Heart left ventricle (tissue), 16 donors: Measurements from ENCODE around the gene ITIH2. TPM values are rescaled to one million over a fixed set of nuclear protein-coding genes. Genes with fewer than 3 reads are reported as not detected.

Experiments used
- ATAC-seq, 4 donors: fragments of 200-7000 bp; cut with Tn5 transposase; one replicate each; pipeline ENCODE4 v1.9.1; 2020 to 2022; ENCODE audit warnings: moderate library complexity in 4 of 4, mild to moderate bottlenecking in 3 of 4, moderate number of reproducible peaks in 1 of 4
- DNase-seq, 5 donors: peaks; one replicate each; pipeline ENCODE4 v3.0.0-alpha.2; 2020
- H3K27ac ChIP-seq, 12 donors: fragments of 200-600 bp; sonication (generic) in 4 of 12; one replicate each; pipeline versions ENCODE4 v1.5.0 to v1.8.0; 2016 to 2022; ENCODE audit warnings: mild to moderate bottlenecking in 2 of 12
- H3K27me3 ChIP-seq, 9 donors: fragments of 200-600 bp; sonication (generic) in 2 of 9; one replicate each; pipeline versions ENCODE4 v1.5.1 to v1.8.0; 2016 to 2022; ENCODE audit warnings: mild to moderate bottlenecking in 3 of 9
- H3K36me3 ChIP-seq, 9 donors: fragments of 200-600 bp; sonication (generic) in 2 of 9; one replicate each; pipeline versions ENCODE4 v1.5.0 to v1.8.0; 2018 to 2022; ENCODE audit warnings: mild to moderate bottlenecking in 2 of 9
- H3K4me1 ChIP-seq, 12 donors: fragments of 200-600 bp; sonication (generic) in 4 of 12; one replicate each; pipeline versions ENCODE4 v1.5.0 to v1.8.0; 2016 to 2022; ENCODE audit warnings: mild to moderate bottlenecking in 3 of 12
- H3K4me3 ChIP-seq, 12 donors: fragments of 200-600 bp; sonication (generic) in 4 of 12; one replicate each; pipeline versions ENCODE4 v1.5.0 to v1.8.0; 2017 to 2022; ENCODE audit warnings: mild to moderate bottlenecking in 9 of 12, moderate library complexity in 4 of 12
- H3K9me3 ChIP-seq, 12 donors: fragments of 200-600 bp; sonication (generic) in 4 of 12; one replicate each; pipeline versions ENCODE4 v1.5.0 to v1.8.0; 2016 to 2022; ENCODE audit warnings: mild to moderate bottlenecking in 1 of 12
- CTCF ChIP-seq, 12 donors: fragments of 200-600 bp; sonication (generic) in 4 of 12; IDR thresholded peaks; one replicate each; pipeline versions ENCODE4 v1.5.0 to v1.8.0; 2018 to 2022; ENCODE audit warnings: antibody characterized with exemption in 12 of 12, mild to moderate bottlenecking in 5 of 12
- POLR2A ChIP-seq, 2 donors: fragments of 450-650 bp; IDR thresholded peaks; one replicate each; pipeline ENCODE4 v1.6.1; 2017; ENCODE audit warnings: antibody characterized with exemption in 2 of 2, mild to moderate bottlenecking in 2 of 2, moderate library complexity in 2 of 2
- WGBS, 4 donors: extraction: QIAGEN DNeasy Blood & Tissue Kit in 2 of 4; methylation state at CpG; one replicate each; pipeline versions ENCODE4 v1.1.5 to v1.1.7; 2013 to 2018; 5-methylcytosine and 5-hydroxymethylcytosine counted together
- intact Hi-C, 10 donors: fragments of 100-400 bp; cut with DNase I; formaldehyde crosslinking; loops; one replicate each; pipeline versions ENCODE4 v1.11.1 to v1.14.2; 2022
- polyA plus RNA-seq, 2 donors: library from polyadenylated mRNA; stranded (reverse); fragments of 200-250 nt; gene quantifications; one replicate each; pipeline ENCODE4 v1.2.3, GENCODE V29; 2013
- total RNA-seq, 9 donors: library from RNA; depleted of rRNA in 2 of 9; stranded (reverse); fragments of >200 nt in 2 of 9; fragmentation: NEBNext Ultra II Directional in 3 of 9; extraction: Animal tissue kit (Norgen Biotek cat#: 25700) in 3 of 9; gene quantifications; one replicate each; pipeline versions ENCODE4 v1.1.0 to v1.2.4, GENCODE V29; 2016 to 2023
- donor health status: ischemic (EF 13 %, LVEDD 7.1; RV severe dilation, severe dysfunction).
- donor health status: healthy with polysubstance abuse.
- donor health status: DM: no; HTN: yes; CAD: no.
- donor health status: DM: no; HTN: no; CAD: no.
- donor health status: ischemic (EF 25% LVEDD 6.9; RV normal size, moderate dysfunction).
- donor health status: ischemic (EF 25% LVEDD 5.7; RV mildly dilated, moderate dysfunction).
- donor health status: healthy.
- donor health status: DM: yes; HTN: yes; CAD: no.
- donor health status: ischemic (EF 35%, LVEDD 5.7; RV mildly dilated, moderate dysfunction).
- donor health status: nonischemic (EF 11% LVEDD 7.7; RV severe dilation, severe dysfunction).
- donor health status: DM: yes; HTN: yes; CAD: no.
- donor health status: PGD.
- donor health status: ischemic (EF 29% LVEDD 5.4; RV normal size, mild dysfunction).
- donor health status: nonischemic (EF 23%, LVEDD 6.1; RV moderate dilation, normal function).

Gene ITIH2
- total and polyA plus RNA-seq, 11 donors, result not detected

- no peaks in the 10 kb centered on the region for H3K36me3 ChIP-seq
- ATAC-seq, result no peak
- no peaks in the 10 kb centered on the region for H3K4me1 ChIP-seq
- no peak overlapping the region for H3K4me3 ChIP-seq
- no peak for DNase-seq
- intact Hi-C loops, result no loop called here
- TF ChIP-seq POLR2A (IDR thresholded peaks at IDR 0.05) (no peak), CTCF (IDR thresholded peaks at IDR 0.05) (no peak)
- WGBS, 4 donors, result 84 to 94% (median 92%) methylated on average over 7 of the region's 7 CpGs
- H3K27me3 ChIP-seq, result no peaks in the 10 kb centered on the region
- H3K9me3 ChIP-seq, result no peaks in the 10 kb centered on the region
- no peak overlapping the region for H3K27ac ChIP-seq
Observed at GRCh38 chr10:7715515-7715914, 12.4 kb downstream of the ITIH2 start.

- no peak overlapping the region for H3K27ac ChIP-seq
- no peaks in the 10 kb centered on the region for H3K27me3 ChIP-seq
- H3K4me1 ChIP-seq, result no peaks in the 10 kb centered on the region
- WGBS, 4 donors, result 83 to 94% (median 88%) methylated on average over 5 of the region's 5 CpGs
- intact Hi-C loops, result no loop called here
- TF ChIP-seq CTCF (IDR thresholded peaks at IDR 0.05) (no peak), POLR2A (IDR thresholded peaks at IDR 0.05) (no peak)
- ATAC-seq, result no peak
- no peak for DNase-seq
- no peaks in the 10 kb centered on the region for H3K36me3 ChIP-seq
- no peaks in the 10 kb centered on the region for H3K9me3 ChIP-seq
- H3K4me3 ChIP-seq, result no peak overlapping the region
Observed at GRCh38 chr10:7717767-7718166, 14.7 kb downstream of the ITIH2 start.

DNA sequence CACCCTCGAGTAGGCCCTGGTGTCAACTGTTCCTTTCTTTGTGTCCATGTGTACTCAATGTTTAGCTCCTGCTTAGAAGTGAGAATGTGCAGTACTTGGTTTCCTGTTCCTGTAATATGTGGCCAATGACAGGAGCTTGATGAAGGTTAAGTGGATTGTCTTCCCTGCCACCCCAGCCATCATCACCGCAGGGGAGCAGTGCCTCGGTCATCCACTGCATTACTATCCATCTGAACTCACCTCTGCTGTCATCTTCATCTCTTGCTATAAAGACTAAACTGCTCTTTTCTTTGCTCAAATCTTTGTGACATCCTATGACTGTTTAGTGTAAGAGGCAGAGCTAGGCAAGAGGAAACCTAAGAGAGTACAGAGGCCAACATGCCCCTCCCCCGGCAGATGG lies 15.6 kb downstream of the ITIH2 start:
- H3K9me3 ChIP-seq, result no peaks in the 10 kb centered on the region
- H3K4me1 ChIP-seq, result no peaks in the 10 kb centered on the region
- H3K4me3 ChIP-seq, result no peak overlapping the region
- no peak for ATAC-seq
- WGBS, 4 donors, result 73 to 85% (median 81%) methylated on average over 4 of the region's 4 CpGs
- intact Hi-C loops, result no loop called here
- no peaks in the 10 kb centered on the region for H3K27me3 ChIP-seq
- H3K36me3 ChIP-seq, result no peaks in the 10 kb centered on the region
- H3K27ac ChIP-seq, result no peak overlapping the region
- TF ChIP-seq POLR2A (IDR thresholded peaks at IDR 0.05) (no peak), CTCF (IDR thresholded peaks at IDR 0.05) (no peak)
- DNase-seq, result no peak

GRCh38 chr10:7720478-7720877 lies 17.4 kb downstream of the ITIH2 start:
- Histone ChIP-seq H3K4me1 (no peaks in the 10 kb centered on the region), H3K27ac (no peak overlapping the region), H3K27me3 (peaks cover 0 to under 1% (median 0%) of the 10 kb centered on the region in 9 donors), H3K36me3 (no peaks in the 10 kb centered on the region), H3K4me3 (no peak overlapping the region), H3K9me3 (no peaks in the 10 kb centered on the region)
- 67 to 75% (median 70%) methylated on average over 10 of the region's 10 CpGs for WGBS, 4 donors
- no peak for TF ChIP-seq CTCF (IDR thresholded peaks at IDR 0.05)
- intact Hi-C loops, result no loop called here
- ATAC-seq, result no peak
- DNase-seq, result no peak
